Central memory CD4-positive, alpha-beta T cell (primary cell): ENCODE results near the gene DLG2.
"Not testable (repeated sequence)": the region's sequence is repeated elsewhere in the genome, so short reads cannot be mapped to it uniquely, and the experiment has no call there.

Source experiments
- DNase-seq: peaks from one replicate; pipeline ENCODE4 v3.0.0; 2022

DLG2 gene

DNA sequence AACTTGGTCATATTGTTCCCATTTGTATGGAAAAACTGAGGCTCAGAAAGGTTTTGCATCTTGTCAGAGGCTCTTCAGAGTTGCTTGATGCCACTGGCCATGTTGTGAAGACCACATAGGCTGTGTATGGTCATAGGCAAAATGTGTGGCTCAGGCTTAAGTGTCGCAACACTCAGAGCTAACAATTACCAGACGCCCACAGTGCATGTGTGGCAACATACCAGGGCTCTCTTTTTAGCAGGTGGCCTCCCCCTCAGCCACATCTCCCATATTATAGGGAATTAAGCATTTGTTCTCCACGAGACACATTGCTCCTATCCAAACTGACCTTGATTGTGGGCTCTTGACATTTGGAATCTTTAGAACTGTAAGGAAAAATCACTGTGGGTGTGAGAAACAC lies 802.5 kb downstream of the DLG2 start:
- DNase-seq: no peak

DNA sequence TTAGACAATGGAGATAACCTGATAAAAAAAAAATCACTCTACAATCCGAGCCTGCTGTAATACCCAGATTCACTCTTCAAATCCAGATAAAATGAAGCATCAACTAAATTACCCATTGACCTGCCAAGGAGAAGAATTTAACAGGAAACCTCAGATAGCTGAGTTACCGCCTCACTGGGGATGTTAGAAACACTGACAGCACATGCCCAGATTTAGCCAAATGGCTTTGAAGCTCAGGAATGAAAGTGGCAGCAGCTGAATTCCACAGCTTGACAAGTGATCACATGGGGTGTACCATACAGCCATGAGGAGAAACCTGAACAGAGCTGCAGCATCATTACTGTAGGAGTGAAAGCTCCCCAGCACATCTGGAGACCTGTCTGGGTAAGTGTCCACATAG lies 807.6 kb downstream of the DLG2 start:
- DNase-seq: no peak

DNA sequence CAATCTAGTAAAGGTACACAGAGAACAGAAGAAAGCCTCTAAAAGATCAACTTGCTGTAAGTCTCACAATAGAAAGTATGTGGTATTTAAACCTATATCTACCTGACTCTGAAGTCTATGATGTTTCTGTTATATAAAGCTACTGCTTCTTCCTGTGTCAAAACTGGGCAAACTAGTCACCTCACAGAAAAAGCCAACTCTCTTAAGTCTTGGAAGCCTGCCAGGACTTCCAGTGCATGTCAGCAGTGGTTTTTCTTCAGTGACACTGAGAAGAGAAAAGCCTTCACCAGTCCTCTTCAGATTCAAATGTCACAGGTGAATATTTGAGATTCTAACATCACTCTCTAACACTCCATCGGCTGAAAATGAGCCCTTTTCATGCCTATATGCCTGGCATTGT lies 808.0 kb downstream of the DLG2 start:
- no peak for DNase-seq

DNA sequence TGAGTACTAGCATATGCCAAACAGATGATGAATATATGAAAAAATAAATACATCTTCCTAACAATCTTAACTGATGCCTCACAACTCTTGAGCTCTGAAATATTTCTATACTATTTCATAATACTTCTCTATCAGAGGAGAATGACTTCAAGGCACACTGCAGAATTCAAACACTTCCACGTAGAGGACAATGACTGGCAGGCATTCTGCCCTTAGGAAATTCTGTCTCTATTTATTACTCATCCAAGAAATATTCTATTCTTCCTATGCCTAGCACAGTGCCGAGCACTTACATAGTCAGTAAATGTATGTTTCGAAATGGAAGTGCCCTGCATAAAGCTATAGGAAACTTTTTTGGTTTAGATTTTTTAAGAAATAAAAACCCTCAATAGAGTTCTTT lies 809.1 kb downstream of the DLG2 start:
- no peak for DNase-seq

DNA sequence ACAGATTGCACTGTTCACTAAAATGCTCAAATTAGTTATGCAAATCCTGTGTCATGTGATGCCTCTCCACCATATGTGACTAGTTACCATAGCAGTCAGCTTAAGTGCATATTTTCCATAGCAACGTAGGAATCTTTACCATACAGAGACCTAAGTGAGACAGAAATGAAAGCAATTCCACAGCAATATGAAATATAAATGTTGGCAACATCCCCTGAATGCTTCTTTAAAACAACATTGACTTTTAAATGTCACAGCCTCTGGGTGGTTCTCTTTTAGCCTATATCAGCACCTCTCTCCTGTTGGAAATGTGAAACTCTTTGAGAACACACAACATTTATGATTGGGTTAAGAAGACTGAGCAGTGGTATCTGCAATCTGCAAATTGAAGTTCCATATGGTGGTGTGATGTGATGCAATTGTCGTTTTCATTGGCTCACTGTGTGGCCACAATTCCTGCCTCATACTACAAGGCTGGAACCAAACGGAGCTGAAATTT lies 814.6 kb downstream of the DLG2 start:
- DNase-seq: no peak

DNA sequence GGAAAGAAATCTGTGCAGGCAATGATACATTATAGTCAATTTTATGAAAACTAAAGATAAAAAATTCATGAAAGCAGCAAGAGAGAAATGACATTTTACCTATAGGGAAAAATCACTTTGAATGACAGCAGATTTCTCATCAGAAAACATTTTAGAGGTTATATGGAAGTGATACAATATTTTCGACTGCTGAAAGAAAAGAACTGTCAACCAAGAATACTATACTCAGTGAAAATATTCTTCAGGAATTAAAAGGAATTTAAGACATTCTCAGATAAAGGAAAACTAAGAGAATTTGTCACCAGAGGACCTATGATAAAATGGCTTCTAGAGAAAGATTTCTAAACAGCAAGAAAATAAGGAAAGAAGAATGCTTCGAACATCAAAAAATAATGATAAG lies 820.8 kb downstream of the DLG2 start:
- DNase-seq: no peak

DNA sequence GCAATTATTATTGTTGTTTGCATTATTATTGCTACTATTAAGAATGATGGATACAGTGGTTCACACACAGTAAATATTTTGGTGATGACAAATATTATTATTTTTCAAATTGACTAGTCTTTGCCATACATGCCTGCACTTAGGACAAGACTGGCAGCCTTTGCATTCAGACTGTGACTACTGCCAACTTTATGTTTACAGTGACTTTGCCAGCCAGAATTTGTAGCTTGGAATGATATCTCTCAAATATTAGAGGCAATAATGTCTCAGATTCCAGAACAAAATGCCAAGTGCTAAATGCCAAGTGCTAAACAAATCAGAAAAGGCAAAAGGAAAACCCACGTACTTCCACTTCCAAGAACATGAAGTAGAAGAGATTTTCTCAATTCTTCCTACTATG lies 823.1 kb downstream of the DLG2 start:
- DNase-seq: no peak

DNA sequence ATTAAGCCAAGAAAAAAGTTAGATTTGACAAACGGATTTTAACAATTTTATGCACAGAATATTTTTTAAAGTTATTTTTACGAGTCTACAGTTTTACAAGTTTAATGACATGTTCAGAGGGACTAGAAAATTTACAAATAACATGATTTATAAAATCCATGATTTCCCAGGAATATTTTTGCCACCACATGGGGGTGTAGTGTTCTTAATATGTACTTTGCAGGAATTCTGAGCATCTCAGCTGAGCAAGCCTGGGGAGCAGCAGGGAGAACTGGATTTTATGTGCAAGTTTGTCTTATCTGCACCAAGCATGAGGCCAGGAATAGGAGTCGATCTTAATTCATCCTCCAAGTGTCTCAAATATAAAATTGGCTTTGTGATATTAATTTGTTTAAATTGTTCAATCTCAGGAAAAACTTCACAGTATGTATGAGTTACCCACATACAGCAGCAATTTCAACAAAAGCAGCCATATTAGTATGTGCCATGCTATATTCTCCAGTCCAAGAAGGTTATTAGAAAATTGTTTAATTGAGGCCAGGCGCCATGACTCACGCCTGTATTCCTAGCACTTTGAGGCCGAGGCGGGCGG lies 826.3 kb downstream of the DLG2 start:
- no peak for DNase-seq

DNA sequence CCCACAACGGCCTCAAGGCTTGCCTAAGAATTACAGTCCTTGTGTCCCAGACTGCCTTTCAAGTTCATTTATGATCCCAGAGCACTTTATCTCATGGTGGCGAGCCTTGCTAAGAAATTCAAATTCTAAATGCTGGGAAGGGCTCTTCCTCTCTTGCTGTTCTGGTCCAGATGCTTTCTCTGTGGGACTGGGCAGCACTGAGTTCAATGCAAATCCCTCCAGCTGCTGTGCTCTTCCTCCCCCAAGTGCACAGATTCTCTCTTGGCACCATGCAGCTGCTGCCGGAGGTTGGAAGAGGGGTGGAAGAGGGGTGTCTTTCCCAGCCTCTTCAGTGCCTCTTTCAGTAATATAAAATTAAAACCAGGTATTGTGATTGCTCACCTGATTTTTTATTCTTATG lies 828.0 kb downstream of the DLG2 start:
- DNase-seq: no peak

DNA sequence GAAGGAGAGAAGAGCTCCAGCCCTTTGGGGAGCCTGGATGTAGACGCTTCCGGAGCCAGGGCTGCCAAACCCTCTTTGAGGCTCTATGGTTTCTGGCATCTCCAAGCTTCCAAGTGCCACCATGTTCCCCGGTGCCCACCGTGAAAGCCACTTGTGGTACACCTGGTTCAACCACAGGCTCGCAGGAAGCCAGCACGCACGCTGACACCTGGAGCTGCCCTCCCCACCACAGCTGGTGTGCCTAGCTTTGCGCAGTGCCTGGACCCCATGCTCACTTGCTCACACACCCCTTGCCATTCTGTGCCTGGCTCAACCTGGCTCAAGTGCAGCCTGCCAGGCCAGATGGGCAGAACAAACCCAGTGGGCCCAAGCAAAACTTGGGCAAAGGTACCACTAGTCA lies 831.4 kb downstream of the DLG2 start:
- DNase-seq: no peak

DNA sequence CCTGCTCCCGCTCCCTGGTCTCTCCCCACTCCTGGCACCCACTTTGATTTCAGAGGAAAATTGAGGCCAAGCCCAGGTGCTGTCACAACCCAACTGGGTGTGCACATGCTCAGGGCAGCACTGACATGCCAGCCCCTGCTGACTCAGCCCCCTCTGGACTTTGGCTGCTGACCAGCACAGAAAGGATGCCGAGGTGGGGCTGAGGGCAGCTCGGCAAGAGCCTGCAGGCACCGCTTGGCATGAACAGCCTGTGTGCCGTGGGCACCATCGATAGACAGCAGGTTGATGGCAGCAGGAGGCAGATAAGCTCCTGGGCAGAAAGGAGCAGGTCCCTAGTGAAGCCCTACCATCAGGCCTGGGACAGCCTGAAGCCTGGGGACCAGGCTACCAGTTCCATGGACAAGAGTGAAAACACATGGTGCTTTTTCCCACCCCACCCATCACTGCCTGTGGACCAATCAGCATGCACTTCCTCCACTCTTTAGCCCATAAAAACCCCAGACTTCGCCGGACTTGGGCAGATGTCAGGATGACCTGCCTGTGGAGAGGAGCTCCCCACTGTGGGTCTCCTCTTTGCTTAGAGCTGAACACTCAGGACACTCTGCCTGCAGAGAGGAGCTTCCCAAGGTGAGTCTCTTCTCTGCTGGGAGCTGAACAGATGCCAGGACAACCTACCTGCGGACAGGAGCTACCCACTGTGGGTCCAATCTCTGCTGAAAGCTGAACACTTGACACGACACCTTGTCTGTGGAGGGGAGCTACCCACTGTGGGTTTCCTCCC lies 832.3 kb downstream of the DLG2 start:
- no peak for DNase-seq

DNA sequence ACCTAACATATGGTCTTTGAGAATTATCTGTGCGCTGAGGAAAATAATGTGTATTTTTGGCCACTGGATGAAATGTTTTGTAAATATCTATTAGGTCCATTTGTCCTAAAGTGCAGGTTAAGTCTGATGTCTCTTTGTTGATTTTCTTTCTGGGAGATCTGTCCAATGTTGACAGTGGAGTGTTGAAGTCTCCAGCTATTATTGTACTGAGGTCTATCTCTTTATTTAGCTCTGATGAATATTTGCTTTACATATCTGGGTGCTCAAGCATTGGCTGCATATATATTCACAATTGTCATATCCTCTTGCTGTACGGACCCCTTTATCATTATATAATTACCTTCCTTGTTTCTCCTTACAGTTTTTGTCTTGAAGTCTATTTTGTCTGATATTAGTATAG lies 833.8 kb downstream of the DLG2 start:
- DNase-seq: no peak

DNA sequence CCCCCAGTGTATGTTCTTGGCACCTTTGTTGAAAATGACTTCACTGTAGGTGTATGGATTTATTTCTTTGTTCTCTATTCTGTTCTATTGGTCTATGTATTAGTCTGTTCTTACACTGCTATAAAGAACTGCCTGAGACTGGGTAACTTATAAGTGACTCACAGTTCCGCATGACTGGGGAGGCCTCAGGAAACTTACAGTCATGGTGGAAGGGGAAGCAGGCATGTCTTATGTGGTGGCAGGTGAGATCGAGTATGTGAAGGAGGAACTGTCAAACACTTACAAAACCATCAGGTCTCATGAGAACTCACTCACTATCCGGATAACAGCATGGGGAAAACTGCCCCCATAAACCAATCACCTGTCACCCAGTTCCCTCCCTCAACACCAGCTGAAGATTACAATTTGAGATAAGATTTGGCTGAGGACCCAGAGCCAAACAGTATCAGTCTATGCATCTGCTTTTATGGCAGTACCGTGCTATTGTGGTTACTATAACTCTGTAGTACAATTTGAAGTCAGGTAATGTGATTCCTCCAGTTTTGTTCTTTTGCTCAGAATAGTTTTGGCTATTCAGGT lies 836.2 kb downstream of the DLG2 start:
- no peak for DNase-seq

DNA sequence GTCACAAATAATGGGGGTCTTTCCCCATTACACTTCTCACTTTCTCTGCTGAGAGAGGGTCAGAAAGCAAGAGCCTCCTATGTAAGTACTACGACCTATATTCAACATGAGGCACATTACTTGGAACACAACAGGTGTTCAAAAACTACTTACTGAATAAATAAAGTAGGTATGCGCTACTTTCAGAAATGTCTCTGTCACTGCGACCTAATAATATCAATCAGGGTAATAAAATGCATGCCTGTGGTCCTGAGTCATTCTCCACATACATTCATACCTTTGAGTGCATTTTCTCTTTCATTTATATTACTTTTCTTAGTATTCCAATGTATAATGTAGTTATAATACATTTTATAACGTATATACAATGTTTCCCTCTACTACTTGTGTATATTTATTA lies 838.9 kb downstream of the DLG2 start:
- DNase-seq: no peak

DNA sequence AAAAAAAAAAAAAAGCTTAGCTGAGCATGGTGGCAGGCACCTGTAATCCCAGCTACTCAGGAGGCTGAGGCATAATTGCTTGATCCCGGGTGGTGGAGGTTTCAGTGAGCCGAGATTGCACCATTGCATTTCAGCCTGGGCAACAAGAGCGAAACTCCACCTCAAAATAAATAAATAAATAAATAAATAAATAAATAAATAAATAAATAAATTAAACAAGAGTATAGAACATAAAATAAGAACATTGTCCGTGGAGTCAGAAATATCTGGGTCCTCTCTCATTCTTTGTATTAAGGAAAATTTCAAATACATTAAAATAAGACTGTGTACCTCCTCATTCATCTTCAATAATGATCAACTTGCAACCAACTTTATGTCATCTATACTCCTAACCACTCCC lies 843.0 kb downstream of the DLG2 start:
- not testable (repeated sequence) for DNase-seq

DNA sequence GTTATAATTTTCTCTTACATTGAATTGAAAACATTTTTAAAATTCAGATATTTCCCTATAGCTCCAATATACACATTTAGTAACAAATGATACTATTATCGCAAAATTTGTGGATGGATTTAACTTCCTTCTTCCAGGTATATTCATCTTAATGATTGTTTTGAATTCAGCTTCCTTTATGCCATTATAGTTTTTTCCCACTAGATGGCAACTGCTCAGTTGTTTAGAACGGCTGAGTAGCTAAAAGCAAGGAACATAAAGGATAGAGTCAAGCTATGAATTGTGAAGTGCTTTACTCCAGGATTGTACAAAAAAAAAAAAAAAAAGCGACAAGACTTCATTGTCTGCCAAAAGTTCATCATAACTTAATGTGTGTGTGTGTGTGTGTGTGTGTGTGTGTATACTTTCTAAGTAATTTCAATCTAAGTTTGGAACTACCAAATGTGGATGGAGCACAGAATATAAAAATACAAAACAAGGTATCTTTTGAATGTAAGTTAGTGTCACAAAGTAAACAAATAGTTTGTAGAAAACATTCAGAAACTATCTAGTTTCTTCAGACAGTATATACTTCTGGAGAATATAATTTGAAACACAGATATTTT lies 846.4 kb downstream of the DLG2 start:
- no peak for DNase-seq

DNA sequence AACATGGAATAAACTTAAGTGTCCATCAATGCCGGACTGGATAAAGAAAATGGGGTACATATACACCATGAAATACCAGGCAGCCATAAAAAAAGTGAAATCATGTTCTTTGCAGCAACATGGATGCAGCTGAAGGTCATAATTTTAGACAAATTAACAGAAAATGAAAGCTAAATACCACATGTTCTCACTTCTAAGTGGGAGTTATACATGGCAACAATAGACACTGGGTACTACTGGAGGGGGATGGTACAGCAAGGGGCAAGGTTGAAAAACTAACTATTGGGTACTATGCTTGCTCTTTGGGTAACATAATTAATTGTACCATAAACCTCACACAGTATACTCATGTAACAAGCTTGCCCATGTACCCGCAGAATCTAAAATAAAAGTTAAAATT lies 851.6 kb downstream of the DLG2 start:
- DNase-seq: no peak

DNA sequence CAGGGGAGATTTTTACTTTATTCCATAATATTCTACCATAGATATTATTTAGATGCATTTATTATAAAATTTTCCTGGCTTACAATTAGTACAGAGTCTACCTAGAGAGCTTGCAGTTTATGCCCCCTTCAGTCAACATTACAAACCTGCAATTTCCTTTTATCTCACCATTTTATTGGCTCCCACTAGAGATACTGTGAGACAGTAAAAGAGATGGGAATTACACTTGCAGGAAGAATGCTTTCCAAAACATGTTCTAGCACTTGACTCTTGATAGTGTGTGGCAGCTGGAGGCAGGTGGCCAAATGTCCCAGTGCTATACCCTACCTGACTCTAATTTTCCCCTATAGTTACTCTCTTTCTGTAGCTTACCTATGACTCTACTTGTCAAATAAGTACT lies 863.2 kb downstream of the DLG2 start:
- no peak for DNase-seq

DNA sequence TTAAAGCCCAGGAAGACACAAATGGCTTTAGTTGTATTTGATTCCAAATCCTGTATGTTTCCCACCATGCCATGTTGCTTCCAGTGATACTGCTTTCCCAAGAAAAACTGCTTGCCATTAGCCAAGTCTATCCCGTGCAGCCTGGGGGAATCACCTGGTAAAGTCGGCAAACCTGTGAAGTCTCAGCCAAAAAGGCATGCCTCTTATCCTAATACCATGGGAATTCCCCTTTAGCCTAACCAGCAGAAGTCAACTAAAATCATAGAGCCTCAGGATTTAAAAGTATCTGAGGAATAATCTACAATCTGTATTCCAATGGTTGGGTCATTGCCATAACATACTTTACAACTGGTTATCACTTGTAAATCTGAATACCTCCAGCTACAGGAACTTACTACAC lies 869.4 kb downstream of the DLG2 start:
- DNase-seq: no peak

DNA sequence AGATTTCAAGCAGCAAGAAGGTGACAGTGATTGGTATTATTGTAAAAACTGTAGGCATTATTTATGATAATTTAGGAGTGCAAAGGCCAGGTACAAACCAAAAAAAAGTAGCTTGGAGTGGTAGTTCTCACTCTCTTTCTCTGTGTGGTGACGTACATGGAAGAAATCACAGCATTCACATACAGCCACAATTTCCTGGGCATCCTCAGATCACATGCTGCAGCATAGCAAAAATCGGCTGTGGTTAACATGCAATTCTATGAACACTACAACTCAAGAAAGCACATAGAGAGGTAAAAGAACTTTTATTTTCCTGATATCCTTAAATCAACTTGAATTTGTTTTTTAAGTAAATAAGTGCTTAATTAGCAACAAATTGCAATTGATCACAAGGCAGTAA lies 875.8 kb downstream of the DLG2 start:
- no peak for DNase-seq

DNA sequence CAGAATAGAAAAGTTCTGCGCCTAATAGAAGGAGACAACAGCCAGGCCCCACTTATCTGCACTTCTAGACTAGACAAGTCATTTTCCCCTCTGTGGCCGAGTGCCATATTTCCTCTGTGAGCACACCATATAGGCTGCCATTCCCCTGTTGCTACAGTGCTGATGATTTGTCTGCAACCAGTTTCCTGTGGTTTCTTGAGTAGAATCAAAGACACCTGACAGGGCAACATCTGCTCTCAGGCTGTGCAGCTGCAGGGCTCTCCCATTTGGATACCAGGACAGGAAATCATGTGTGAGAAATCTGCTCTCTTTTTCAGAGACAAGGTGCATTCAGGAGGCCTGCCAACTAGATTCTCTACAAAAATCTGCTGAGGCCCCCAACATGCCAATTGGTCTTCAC lies 879.3 kb downstream of the DLG2 start:
- DNase-seq: no peak

DNA sequence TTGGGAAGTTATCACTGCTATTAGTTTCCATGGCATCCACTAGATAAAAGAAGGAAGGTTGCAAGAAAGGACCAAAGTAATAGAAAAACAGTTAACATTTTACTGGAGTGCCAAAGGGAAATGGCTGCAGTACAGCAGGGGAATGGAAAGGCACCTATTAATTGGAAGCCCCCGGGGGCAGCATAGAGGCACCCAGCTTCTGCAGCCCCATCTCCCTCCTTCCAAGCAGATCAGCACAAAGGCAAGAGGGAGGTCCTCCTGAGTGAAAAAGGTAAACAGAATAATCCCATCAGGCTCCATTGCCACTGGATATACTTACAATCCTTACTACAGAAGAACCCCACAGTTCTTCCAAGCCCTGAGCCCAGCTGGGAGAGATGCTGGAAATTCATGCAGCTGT lies 887.1 kb downstream of the DLG2 start:
- DNase-seq: no peak

DNA sequence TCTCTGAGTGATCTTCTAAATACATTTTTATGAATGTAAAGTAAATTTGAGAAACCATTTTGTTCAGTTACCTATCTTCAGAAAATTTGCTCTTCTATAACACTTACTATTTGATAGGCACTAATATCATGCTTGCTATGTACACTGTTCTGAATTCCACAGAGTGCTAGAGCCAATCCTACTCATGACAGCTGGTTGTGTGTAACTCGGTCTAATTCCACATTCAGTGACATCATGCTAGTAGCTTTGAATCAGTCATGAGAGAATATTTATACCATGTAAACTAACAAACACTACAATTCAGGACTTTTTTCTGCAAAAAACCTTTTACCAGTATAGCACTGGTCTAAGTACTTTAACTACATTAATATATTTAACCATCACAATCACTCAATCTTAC lies 902.9 kb downstream of the DLG2 start:
- DNase-seq: no peak

DNA sequence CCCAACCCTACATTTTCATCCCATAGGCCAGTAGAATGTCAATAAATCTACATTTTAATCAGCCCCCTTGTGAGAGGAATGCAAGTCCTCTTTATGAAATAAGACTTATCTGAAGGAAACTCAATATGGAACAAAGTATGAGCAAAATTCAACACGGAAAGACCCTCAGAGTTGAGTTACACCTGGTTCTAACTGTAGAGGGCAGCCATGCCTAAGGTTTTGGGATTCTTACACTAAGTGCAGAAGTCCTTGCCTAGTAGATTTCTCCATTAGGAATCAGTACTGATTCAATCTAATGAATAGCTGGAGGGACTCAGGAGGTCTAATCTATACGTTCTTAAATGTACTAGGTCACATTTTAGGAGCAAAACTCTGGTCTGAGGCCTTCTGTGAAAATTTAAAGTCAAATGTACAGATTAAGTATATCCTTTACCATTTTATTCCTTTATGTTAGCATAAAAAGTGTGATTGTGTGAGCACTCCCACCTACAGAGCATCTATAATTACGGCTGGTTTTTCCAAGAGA lies 904.5 kb downstream of the DLG2 start:
- DNase-seq: no peak
